Measurements from ENCODE around the gene CEP83. TPM values are rescaled to one million over a fixed set of nuclear protein-coding genes. Genes with fewer than 3 reads are reported as not detected.

Gene CEP83
- total and polyA plus RNA-seq, 2 experiments from 2014 or later: 29.8 to 33.7 TPM

DNA sequence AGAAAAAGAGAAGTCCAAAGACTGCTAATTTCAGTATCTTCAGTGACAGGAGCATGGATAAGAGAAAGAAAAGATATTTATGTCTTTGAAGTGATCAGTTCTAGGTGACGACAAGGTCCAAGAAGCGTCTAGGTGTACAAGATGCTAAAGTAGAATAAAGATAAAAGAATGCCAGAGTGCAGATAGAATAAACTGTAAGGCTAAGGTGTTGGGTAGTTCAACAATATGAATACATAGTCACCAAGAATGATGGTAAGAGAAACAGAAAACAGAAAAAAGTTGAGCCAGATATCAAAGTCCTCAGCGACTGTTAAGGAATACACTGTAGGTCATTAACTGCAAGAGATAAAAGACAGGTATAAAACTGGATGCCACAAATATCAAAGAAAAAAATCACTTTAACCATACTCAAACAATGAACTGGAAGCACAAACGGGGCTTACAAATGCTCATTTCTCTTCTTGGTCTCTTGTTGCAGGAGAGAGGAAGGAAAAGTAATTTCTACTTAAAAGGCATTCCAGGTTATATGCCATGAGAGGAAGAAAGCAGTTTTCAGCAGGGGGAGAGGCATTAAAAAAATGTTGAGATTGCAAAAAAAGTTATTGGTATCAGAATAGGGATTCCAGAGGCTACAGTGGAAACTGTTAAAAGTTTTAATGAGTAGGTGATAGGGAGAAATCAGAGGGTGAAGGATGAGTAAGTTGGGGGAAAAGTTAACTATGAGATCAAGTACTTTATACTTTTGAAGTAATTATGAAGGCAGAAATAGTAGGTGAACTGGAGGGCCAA is 121.5 kb downstream of the CEP83 start:
- no peak for DNase-seq (ENCODE audit: low spot score)
- no peak overlapping the region for H3K27ac Mint-ChIP-seq
- Histone ChIP-seq H3K4me1 (ENCODE audit: insufficient read depth) (peaks cover 15% of the 10 kb centered on the region), H3K79me2 (replicated peaks; ENCODE audit: insufficient read depth) (no peaks in the 10 kb centered on the region), H3K36me3 (ENCODE audit: insufficient read depth) (no peaks in the 10 kb centered on the region), H3K27me3 (ENCODE audit: insufficient read depth) (no peaks in the 10 kb centered on the region), H3K27ac (ENCODE audit: low read depth) (no peak overlapping the region), H2AFZ (no peak overlapping the region), H4K20me1 (replicated peaks; ENCODE audit: insufficient read depth) (no peaks in the 10 kb centered on the region), H3K4me3 (no peak overlapping the region), H3K9me2 (ENCODE audit: insufficient read depth) (no peaks in the 10 kb centered on the region), H3F3A (replicated peaks; ENCODE audit: low read depth) (no peaks in the 10 kb centered on the region), H3K4me2 (no peak overlapping the region)
- peaks cover 11% of the 10 kb centered on the region for H3K4me1 Mint-ChIP-seq
- peaks cover 2% of the 10 kb centered on the region for H3K27me3 Mint-ChIP-seq (ENCODE audit: insufficient read depth, low read depth, poor library complexity)
- no peak for ATAC-seq
- TF ChIP-seq, protein P1, sequence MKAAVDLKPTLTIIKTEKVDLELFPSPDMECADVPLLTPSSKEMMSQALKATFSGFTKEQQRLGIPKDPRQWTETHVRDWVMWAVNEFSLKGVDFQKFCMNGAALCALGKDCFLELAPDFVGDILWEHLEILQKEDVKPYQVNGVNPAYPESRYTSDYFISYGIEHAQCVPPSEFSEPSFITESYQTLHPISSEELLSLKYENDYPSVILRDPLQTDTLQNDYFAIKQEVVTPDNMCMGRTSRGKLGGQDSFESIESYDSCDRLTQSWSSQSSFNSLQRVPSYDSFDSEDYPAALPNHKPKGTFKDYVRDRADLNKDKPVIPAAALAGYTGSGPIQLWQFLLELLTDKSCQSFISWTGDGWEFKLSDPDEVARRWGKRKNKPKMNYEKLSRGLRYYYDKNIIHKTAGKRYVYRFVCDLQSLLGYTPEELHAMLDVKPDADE (IDR thresholded peaks at IDR 0.05): no peak
- TF ChIP-seq JUNB (IDR thresholded peaks at IDR 0.05; ENCODE audit: unreplicated experiment) (no peak), STAT1 (IDR thresholded peaks at IDR 0.05; ENCODE audit: unreplicated experiment) (no peak), EZH2 (IDR thresholded peaks at IDR 0.05; ENCODE audit: low read depth, unreplicated experiment) (no peak), EZH2phosphoT487 (IDR thresholded peaks at IDR 0.05; ENCODE audit: unreplicated experiment) (no peak), ZNF331 (CRISPR knock-in tag; IDR thresholded peaks at IDR 0.05; ENCODE audit: low read depth) (no peak), ZNF114 (CRISPR knock-in tag; IDR thresholded peaks at IDR 0.05) (no peak), POLR2AphosphoS5 (IDR thresholded peaks at IDR 0.05; ENCODE audit: low read depth) (no peak), NANOG (IDR thresholded peaks at IDR 0.05; ENCODE audit: borderline replicate concordance) (no peak), CREB1 (CRISPR knock-in tag; IDR thresholded peaks at IDR 0.05; ENCODE audit: low read depth) (no peak)
- TF ChIP-seq, protein P2, sequence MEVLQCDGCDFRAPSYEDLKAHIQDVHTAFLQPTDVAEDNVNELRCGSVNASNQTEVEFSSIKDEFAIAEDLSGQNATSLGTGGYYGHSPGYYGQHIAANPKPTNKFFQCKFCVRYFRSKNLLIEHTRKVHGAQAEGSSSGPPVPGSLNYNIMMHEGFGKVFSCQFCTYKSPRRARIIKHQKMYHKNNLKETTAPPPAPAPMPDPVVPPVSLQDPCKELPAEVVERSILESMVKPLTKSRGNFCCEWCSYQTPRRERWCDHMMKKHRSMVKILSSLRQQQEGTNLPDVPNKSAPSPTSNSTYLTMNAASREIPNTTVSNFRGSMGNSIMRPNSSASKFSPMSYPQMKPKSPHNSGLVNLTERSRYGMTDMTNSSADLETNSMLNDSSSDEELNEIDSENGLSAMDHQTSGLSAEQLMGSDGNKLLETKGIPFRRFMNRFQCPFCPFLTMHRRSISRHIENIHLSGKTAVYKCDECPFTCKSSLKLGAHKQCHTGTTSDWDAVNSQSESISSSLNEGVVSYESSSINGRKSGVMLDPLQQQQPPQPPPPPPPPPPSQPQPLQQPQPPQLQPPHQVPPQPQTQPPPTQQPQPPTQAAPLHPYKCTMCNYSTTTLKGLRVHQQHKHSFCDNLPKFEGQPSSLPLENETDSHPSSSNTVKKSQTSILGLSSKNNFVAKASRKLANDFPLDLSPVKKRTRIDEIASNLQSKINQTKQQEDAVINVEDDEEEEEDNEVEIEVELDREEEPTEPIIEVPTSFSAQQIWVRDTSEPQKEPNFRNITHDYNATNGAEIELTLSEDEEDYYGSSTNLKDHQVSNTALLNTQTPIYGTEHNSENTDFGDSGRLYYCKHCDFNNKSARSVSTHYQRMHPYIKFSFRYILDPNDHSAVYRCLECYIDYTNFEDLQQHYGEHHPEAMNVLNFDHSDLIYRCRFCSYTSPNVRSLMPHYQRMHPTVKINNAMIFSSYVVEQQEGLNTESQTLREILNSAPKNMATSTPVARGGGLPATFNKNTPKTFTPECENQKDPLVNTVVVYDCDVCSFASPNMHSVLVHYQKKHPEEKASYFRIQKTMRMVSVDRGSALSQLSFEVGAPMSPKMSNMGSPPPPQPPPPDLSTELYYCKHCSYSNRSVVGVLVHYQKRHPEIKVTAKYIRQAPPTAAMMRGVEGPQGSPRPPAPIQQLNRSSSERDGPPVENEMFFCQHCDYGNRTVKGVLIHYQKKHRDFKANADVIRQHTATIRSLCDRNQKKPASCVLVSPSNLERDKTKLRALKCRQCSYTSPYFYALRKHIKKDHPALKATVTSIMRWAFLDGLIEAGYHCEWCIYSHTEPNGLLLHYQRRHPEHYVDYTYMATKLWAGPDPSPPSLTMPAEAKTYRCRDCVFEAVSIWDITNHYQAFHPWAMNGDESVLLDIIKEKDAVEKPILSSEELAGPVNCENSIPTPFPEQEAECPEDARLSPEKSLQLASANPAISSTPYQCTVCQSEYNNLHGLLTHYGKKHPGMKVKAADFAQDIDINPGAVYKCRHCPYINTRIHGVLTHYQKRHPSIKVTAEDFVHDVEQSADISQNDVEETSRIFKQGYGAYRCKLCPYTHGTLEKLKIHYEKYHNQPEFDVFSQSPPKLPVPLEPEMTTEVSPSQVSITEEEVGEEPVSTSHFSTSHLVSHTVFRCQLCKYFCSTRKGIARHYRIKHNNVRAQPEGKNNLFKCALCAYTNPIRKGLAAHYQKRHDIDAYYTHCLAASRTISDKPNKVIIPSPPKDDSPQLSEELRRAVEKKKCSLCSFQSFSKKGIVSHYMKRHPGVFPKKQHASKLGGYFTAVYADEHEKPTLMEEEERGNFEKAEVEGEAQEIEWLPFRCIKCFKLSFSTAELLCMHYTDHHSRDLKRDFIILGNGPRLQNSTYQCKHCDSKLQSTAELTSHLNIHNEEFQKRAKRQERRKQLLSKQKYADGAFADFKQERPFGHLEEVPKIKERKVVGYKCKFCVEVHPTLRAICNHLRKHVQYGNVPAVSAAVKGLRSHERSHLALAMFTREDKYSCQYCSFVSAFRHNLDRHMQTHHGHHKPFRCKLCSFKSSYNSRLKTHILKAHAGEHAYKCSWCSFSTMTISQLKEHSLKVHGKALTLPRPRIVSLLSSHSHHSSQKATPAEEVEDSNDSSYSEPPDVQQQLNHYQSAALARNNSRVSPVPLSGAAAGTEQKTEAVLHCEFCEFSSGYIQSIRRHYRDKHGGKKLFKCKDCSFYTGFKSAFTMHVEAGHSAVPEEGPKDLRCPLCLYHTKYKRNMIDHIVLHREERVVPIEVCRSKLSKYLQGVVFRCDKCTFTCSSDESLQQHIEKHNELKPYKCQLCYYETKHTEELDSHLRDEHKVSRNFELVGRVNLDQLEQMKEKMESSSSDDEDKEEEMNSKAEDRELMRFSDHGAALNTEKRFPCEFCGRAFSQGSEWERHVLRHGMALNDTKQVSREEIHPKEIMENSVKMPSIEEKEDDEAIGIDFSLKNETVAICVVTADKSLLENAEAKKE (CRISPR knock-in tag; IDR thresholded peaks at IDR 0.05): no peak
- TF ChIP-seq, protein P3, sequence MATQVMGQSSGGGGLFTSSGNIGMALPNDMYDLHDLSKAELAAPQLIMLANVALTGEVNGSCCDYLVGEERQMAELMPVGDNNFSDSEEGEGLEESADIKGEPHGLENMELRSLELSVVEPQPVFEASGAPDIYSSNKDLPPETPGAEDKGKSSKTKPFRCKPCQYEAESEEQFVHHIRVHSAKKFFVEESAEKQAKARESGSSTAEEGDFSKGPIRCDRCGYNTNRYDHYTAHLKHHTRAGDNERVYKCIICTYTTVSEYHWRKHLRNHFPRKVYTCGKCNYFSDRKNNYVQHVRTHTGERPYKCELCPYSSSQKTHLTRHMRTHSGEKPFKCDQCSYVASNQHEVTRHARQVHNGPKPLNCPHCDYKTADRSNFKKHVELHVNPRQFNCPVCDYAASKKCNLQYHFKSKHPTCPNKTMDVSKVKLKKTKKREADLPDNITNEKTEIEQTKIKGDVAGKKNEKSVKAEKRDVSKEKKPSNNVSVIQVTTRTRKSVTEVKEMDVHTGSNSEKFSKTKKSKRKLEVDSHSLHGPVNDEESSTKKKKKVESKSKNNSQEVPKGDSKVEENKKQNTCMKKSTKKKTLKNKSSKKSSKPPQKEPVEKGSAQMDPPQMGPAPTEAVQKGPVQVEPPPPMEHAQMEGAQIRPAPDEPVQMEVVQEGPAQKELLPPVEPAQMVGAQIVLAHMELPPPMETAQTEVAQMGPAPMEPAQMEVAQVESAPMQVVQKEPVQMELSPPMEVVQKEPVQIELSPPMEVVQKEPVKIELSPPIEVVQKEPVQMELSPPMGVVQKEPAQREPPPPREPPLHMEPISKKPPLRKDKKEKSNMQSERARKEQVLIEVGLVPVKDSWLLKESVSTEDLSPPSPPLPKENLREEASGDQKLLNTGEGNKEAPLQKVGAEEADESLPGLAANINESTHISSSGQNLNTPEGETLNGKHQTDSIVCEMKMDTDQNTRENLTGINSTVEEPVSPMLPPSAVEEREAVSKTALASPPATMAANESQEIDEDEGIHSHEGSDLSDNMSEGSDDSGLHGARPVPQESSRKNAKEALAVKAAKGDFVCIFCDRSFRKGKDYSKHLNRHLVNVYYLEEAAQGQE (IDR thresholded peaks at IDR 0.05; ENCODE audit: unreplicated experiment): no peak
- TF ChIP-seq, protein P4, sequence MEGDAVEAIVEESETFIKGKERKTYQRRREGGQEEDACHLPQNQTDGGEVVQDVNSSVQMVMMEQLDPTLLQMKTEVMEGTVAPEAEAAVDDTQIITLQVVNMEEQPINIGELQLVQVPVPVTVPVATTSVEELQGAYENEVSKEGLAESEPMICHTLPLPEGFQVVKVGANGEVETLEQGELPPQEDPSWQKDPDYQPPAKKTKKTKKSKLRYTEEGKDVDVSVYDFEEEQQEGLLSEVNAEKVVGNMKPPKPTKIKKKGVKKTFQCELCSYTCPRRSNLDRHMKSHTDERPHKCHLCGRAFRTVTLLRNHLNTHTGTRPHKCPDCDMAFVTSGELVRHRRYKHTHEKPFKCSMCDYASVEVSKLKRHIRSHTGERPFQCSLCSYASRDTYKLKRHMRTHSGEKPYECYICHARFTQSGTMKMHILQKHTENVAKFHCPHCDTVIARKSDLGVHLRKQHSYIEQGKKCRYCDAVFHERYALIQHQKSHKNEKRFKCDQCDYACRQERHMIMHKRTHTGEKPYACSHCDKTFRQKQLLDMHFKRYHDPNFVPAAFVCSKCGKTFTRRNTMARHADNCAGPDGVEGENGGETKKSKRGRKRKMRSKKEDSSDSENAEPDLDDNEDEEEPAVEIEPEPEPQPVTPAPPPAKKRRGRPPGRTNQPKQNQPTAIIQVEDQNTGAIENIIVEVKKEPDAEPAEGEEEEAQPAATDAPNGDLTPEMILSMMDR (conservative IDR thresholded peaks at IDR 0.05; ENCODE audit: low read depth in 2 of 2): no peak
- no peaks in the 10 kb centered on the region for H3K9me3 Mint-ChIP-seq
- H3K36me3 Mint-ChIP-seq (ENCODE audit: low read depth): no peaks in the 10 kb centered on the region; the same call in 2 of the 3 replicates
- H3K4me3 Mint-ChIP-seq: no peak overlapping the region

Data from GM23338 (cell line).